A673 (cell line): ENCODE data around the gene XIAP. TPM values are rescaled to one million over a fixed set of nuclear protein-coding genes. Genes with fewer than 3 reads are reported as not detected.

Source experiments
- BruUV-seq: library from RNA; stranded (reverse); fragments of 400-500 nt; replicated peaks from 2 replicates; lab custom pipeline; 2021; lab: Mats Ljungman, UMichigan
- CTCF ChIA-PET: fragments of 300-600 bp; sonication (Branson Sonifier 250); formaldehyde crosslinking; loops from one replicate; lab custom pipeline; 2022; ENCODE audit warnings: antibody characterized with exemption; lab: Charles Lee
- POLR2A ChIA-PET: fragments of 300-600 bp; sonication (Branson Sonifier 250); formaldehyde crosslinking; loops from one replicate; lab custom pipeline; 2022; ENCODE audit warnings: antibody characterized with exemption; ENCODE audit not compliant: low non-redundant PET; lab: Charles Lee
- DNase-seq: peaks from one replicate; pipeline ENCODE4 v3.0.0-alpha.2; 2015; ENCODE audit warnings: low spot score
- H3K27ac ChIP-seq: fragments of 200-600 bp; sonication (generic); 2 replicates; pipeline ENCODE4 v1.5.1; 2016; ENCODE audit warnings: mixed run types, low read depth, mild to moderate bottlenecking, mixed read lengths, antibody characterized with exemption, low read length; ENCODE audit not compliant: poor library complexity, severe bottlenecking
- H3K27me3 ChIP-seq: fragments of 200-600 bp; sonication (generic); replicated peaks from 2 replicates; pipeline ENCODE4 v1.6.1; 2017; ENCODE audit warnings: mixed run types, low read depth, mild to moderate bottlenecking, mixed read lengths, antibody characterized with exemption, low read length; ENCODE audit not compliant: insufficient read depth, poor library complexity
- H3K36me3 ChIP-seq: fragments of 200-600 bp; sonication (generic); 2 replicates; pipeline ENCODE4 v1.6.1; 2016; ENCODE audit warnings: mixed run types, mild to moderate bottlenecking, mixed read lengths, antibody characterized with exemption, low read length; ENCODE audit not compliant: insufficient read depth, poor library complexity, severe bottlenecking
- H3K4me1 ChIP-seq: fragments of 200-600 bp; sonication (generic); 2 replicates; pipeline ENCODE4 v1.6.1; 2017; ENCODE audit warnings: mixed run types, mild to moderate bottlenecking, mixed read lengths, antibody characterized with exemption, low read length; ENCODE audit not compliant: insufficient read depth, poor library complexity, severe bottlenecking
- H3K4me3 ChIP-seq: fragments of 200-600 bp; sonication (generic); 2 replicates; pipeline ENCODE4 v1.5.1; 2016; ENCODE audit warnings: low read depth, mixed run types, mild to moderate bottlenecking, mixed read lengths, low read length; ENCODE audit not compliant: poor library complexity, severe bottlenecking
- H3K9me3 ChIP-seq: fragments of 200-600 bp; sonication (generic); 2 replicates; pipeline ENCODE4 v1.6.1; 2016; ENCODE audit warnings: mixed run types, low read depth, mild to moderate bottlenecking, mixed read lengths, antibody characterized with exemption, low read length; ENCODE audit not compliant: poor library complexity, severe bottlenecking
- EZH2 ChIP-seq: fragments of 200-600 bp; sonication (generic); IDR thresholded peaks from 2 replicates; pipeline ENCODE4 v1.6.1; 2017; ENCODE audit warnings: borderline replicate concordance, low read depth, mild to moderate bottlenecking, mixed read lengths, antibody characterized with exemption, low read length; ENCODE audit not compliant: poor library complexity, severe bottlenecking
- intact Hi-C: fragments of 100-400 bp; cut with micrococcal nuclease; formaldehyde crosslinking; loops from one replicate; pipeline ENCODE4 v1.10.0; 2022; ENCODE audit not compliant: unreplicated experiment
- total RNA-seq: library from RNA; stranded (reverse); gene quantifications from 2 replicates; pipeline ENCODE4 v1.2.3, GENCODE V29; 2021
- TF ChIP-seq, protein P1 (sequence below): fragments of 300-800, 200-600 bp; sonication (generic); conservative IDR thresholded peaks from 2 replicates; pipeline ENCODE4 v1.5.1; 2017; ENCODE audit warnings: low read depth, mild to moderate bottlenecking, antibody characterized with exemption, low read length, moderate library complexity, mixed read lengths

XIAP gene
- total RNA-seq, 1 experiment from 2014 or later = 37.7 TPM

DNA sequence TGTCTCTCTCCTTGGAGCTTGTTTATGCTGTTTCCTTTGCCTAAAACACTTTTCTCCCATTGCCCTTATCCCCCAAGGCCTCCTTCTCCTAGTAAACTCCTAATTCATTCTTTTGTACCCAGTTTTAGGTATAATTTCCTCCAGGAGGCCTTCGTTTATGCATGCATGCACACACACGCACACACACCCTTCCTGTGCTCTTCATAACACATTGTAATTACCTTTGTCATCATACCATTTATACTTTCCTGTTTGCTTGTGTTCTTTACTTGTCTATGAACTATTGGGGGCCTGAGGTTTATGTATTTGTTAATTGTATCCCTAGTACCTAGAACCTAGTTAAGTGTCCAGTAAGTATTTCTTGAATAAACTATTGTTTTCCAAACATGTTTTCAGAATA is 45.5 kb downstream of the XIAP start:
- intact Hi-C loops = no loop called here
- BruUV-seq = no TSS peak
- POLR2A ChIA-PET = no interaction called here
- no peak for DNase-seq
- no peaks in the 10 kb centered on the region for H3K9me3 ChIP-seq
- H3K4me3 ChIP-seq = no peak overlapping the region
- H3K36me3 ChIP-seq = peaks cover 9% of the 10 kb centered on the region
- TF ChIP-seq EZH2 = no peak
- TF ChIP-seq, protein P1, sequence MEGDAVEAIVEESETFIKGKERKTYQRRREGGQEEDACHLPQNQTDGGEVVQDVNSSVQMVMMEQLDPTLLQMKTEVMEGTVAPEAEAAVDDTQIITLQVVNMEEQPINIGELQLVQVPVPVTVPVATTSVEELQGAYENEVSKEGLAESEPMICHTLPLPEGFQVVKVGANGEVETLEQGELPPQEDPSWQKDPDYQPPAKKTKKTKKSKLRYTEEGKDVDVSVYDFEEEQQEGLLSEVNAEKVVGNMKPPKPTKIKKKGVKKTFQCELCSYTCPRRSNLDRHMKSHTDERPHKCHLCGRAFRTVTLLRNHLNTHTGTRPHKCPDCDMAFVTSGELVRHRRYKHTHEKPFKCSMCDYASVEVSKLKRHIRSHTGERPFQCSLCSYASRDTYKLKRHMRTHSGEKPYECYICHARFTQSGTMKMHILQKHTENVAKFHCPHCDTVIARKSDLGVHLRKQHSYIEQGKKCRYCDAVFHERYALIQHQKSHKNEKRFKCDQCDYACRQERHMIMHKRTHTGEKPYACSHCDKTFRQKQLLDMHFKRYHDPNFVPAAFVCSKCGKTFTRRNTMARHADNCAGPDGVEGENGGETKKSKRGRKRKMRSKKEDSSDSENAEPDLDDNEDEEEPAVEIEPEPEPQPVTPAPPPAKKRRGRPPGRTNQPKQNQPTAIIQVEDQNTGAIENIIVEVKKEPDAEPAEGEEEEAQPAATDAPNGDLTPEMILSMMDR = no peak
- CTCF ChIA-PET = no interaction called here
- H3K4me1 ChIP-seq = peaks cover 18% of the 10 kb centered on the region
- H3K27ac ChIP-seq = no peak overlapping the region
- no peaks in the 10 kb centered on the region for H3K27me3 ChIP-seq

DNA sequence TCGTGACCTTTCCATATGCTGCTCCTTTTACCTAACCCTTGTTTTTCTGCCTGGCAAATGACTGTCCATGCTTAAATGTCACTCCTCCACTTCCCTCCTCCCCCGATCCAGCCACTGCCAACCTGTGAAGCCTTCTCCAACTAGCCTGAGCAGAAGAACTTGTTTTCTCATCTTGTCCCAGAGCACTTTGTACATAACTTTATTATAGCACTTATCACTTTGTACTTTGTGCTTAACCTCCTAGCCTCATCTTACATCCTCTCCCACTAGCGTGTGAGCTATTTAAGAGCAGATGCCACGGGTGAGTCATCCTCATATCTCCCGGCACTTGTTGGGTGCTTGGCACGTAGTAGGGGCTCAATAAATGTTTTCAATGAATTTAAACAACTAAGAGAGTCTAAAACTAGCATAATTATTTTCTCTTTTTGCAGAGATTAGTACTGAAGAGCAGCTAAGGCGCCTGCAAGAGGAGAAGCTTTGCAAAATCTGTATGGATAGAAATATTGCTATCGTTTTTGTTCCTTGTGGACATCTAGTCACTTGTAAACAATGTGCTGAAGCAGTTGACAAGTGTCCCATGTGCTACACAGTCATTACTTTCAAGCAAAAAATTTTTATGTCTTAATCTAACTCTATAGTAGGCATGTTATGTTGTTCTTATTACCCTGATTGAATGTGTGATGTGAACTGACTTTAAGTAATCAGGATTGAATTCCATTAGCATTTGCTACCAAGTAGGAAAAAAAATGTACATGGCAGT is 46.9 kb downstream of the XIAP start:
- no peak for DNase-seq
- POLR2A ChIA-PET = no interaction called here
- CTCF ChIA-PET = no interaction called here
- H3K36me3 ChIP-seq = peaks cover 4% of the 10 kb centered on the region
- BruUV-seq = no TSS peak
- no peaks in the 10 kb centered on the region for H3K9me3 ChIP-seq
- no peak overlapping the region for H3K4me3 ChIP-seq
- H3K27ac ChIP-seq = peak overlapping the region; percentile 22
- no peaks in the 10 kb centered on the region for H3K27me3 ChIP-seq
- H3K4me1 ChIP-seq = peaks cover 18% of the 10 kb centered on the region
- intact Hi-C loops = no loop called here
- no peak for TF ChIP-seq EZH2
- TF ChIP-seq, protein P1 = no peak

DNA sequence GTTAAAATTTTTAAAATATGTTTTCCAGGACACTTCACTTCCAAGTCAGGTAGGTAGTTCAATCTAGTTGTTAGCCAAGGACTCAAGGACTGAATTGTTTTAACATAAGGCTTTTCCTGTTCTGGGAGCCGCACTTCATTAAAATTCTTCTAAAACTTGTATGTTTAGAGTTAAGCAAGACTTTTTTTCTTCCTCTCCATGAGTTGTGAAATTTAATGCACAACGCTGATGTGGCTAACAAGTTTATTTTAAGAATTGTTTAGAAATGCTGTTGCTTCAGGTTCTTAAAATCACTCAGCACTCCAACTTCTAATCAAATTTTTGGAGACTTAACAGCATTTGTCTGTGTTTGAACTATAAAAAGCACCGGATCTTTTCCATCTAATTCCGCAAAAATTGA is 49.7 kb downstream of the XIAP start:
- H3K4me3 ChIP-seq = no peak overlapping the region
- no TSS peak for BruUV-seq
- intact Hi-C loops = no loop called here
- no peaks in the 10 kb centered on the region for H3K9me3 ChIP-seq
- ChIA-PET POLR2A (no interaction called here), CTCF (no interaction called here)
- TF ChIP-seq EZH2 = no peak
- TF ChIP-seq, protein P1 = no peak
- peaks cover 18% of the 10 kb centered on the region for H3K4me1 ChIP-seq
- no peaks in the 10 kb centered on the region for H3K36me3 ChIP-seq
- no peak for DNase-seq
- H3K27ac ChIP-seq = no peak overlapping the region
- H3K27me3 ChIP-seq = no peaks in the 10 kb centered on the region
